Fibroblast of lung (primary cell): ENCODE results near the gene ZFP57. TPM values are rescaled to one million over a fixed set of nuclear protein-coding genes. Genes with fewer than 3 reads are reported as not detected.

Source experiments
- DNase-seq, 2 donors: peaks; one replicate each; pipeline versions ENCODE4 v3.0.0 to v3.0.0-alpha.2; 2010; ENCODE audit warnings: low read depth in 2 of 2
- H2AFZ ChIP-seq: 2 replicates; pipeline ENCODE4 v1.5.1; 2012; ENCODE audit warnings: low read length, control low read depth, inconsistent platforms
- H3K27ac ChIP-seq: 2 replicates; pipeline ENCODE4 v1.5.1; 2011; ENCODE audit warnings: low read length, control low read depth; ENCODE audit not compliant: insufficient read depth
- H3K27me3 ChIP-seq: 2 replicates; pipeline ENCODE4 v1.5.1; 2011; ENCODE audit warnings: mild to moderate bottlenecking, low read length; ENCODE audit not compliant: control insufficient read depth, insufficient read depth
- H3K36me3 ChIP-seq: 2 replicates; pipeline ENCODE4 v1.5.1; 2011; ENCODE audit warnings: low read length; ENCODE audit not compliant: control insufficient read depth, insufficient read depth
- H3K4me1 ChIP-seq: 2 replicates; pipeline ENCODE4 v1.5.1; 2011; ENCODE audit warnings: low read length; ENCODE audit not compliant: control insufficient read depth, insufficient read depth; ENCODE audit errors: extremely low read depth
- H3K4me2 ChIP-seq: 2 replicates; pipeline ENCODE4 v1.5.1; 2011; ENCODE audit warnings: low read length, control low read depth; ENCODE audit not compliant: insufficient read depth; ENCODE audit errors: extremely low read depth
- H3K4me3 ChIP-seq, 4 experiments: fragments of 200-600 bp in 1 of 4; sonication (generic) in 1 of 4; replicated peaks in 1 of 4; 2 replicates each; pipeline ENCODE4 v1.5.1; 2011 to 2016; ENCODE audit warnings: low read length in 4 of 4, low read depth in 3 of 4, mild to moderate bottlenecking in 3 of 4, control low read depth in 2 of 4, inconsistent platforms in 1 of 4, mixed read lengths in 1 of 4; ENCODE audit not compliant: insufficient read depth in 1 of 4; ENCODE audit errors: control extremely low read depth in 1 of 4
- H3K79me2 ChIP-seq: 2 replicates; pipeline ENCODE4 v1.5.1; 2012; ENCODE audit warnings: mild to moderate bottlenecking, low read length, inconsistent platforms; ENCODE audit not compliant: control insufficient read depth, insufficient read depth
- H3K9ac ChIP-seq: 2 replicates; pipeline ENCODE4 v1.5.1; 2011; ENCODE audit warnings: mild to moderate bottlenecking, low read length, control low read depth; ENCODE audit not compliant: insufficient read depth
- H3K9me3 ChIP-seq: 2 replicates; pipeline ENCODE4 v1.5.1; 2012; ENCODE audit warnings: low read depth, low read length; ENCODE audit not compliant: control insufficient read depth, insufficient read depth
- H4K20me1 ChIP-seq: 2 replicates; pipeline ENCODE4 v1.5.1; 2011; ENCODE audit warnings: low read length; ENCODE audit not compliant: control insufficient read depth, insufficient read depth; ENCODE audit errors: extremely low read depth
- EZH2 ChIP-seq: IDR thresholded peaks from 2 replicates; pipeline ENCODE4 v1.5.1; 2012; ENCODE audit warnings: low read length, control low read depth, mild to moderate bottlenecking; ENCODE audit errors: missing control alignments
- polyA plus RNA-seq, 2 donors: library from polyadenylated mRNA; depleted of rRNA in 1 of 2; stranded (reverse) in 1 of 2; unstranded in 1 of 2; fragments of >200 nt; gene quantifications; 2 replicates each; pipeline ENCODE4 v1.2.1, GENCODE V29; 2011 to 2012; ENCODE audit warnings: missing spikeins in 1 of 2
- total RNA-seq: library from RNA; depleted of rRNA; stranded (reverse); fragments of >200 nt; gene quantifications from 2 replicates; pipeline ENCODE4 v1.2.1, GENCODE V29; 2014
- TF ChIP-seq, protein P1 (sequence below), 2 donors: IDR thresholded peaks in 1 of 2; conservative IDR thresholded peaks in 1 of 2; 1 replicate in 1 of 2; 2 replicates in 1 of 2; pipeline ENCODE4 v1.5.1; 2011 to 2012; ENCODE audit warnings: low read length in 2 of 2, control low read depth in 1 of 2, inconsistent platforms in 1 of 2, low read depth in 1 of 2, mild to moderate bottlenecking in 1 of 2

The ZFP57 gene
- total and polyA plus RNA-seq, 2 donors (not counting 1 experiment from before 2014, with no cell fraction given) = not detected

DNA sequence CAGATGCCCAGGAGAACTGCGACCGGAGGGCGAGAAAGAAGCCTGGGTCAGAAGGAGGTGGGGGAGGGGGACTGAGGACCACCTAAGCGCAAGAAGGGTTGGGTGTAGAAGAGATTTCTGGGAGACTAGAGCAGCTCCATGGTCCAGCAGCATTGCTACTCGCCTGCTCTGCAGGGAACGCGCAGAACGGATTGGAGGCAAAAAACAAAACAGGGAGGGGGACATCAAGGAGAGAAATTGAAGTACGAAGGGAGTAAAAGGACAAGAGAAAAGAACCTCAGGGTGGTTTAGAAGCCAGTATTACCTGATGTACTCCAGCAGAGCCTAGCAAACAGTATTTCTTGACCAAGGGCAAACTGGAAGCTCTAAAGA is 47.4 kb downstream of the ZFP57 start:
- TF ChIP-seq, protein P1, sequence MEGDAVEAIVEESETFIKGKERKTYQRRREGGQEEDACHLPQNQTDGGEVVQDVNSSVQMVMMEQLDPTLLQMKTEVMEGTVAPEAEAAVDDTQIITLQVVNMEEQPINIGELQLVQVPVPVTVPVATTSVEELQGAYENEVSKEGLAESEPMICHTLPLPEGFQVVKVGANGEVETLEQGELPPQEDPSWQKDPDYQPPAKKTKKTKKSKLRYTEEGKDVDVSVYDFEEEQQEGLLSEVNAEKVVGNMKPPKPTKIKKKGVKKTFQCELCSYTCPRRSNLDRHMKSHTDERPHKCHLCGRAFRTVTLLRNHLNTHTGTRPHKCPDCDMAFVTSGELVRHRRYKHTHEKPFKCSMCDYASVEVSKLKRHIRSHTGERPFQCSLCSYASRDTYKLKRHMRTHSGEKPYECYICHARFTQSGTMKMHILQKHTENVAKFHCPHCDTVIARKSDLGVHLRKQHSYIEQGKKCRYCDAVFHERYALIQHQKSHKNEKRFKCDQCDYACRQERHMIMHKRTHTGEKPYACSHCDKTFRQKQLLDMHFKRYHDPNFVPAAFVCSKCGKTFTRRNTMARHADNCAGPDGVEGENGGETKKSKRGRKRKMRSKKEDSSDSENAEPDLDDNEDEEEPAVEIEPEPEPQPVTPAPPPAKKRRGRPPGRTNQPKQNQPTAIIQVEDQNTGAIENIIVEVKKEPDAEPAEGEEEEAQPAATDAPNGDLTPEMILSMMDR (conservative IDR thresholded peaks at IDR 0.05 in 1 of 2, IDR thresholded peaks at IDR 0.05 in 1 of 2; ENCODE audit: low read depth in 1 of 2, low read length in 2 of 2) = no peak
- TF ChIP-seq EZH2 = no peak
- Histone ChIP-seq H3K9me3 (no peaks in the 10 kb centered on the region), H3K4me3 (peak overlapping the region; percentile 63 to 72 (median 66)), H3K27me3 (no peaks in the 10 kb centered on the region), H3K4me1 (peaks cover 8% of the 10 kb centered on the region), H3K9ac (no peak overlapping the region), H3K79me2 (no peaks in the 10 kb centered on the region), H3K27ac (no peak overlapping the region), H3K4me2 (peak overlapping the region; percentile 92), H3K36me3 (no peaks in the 10 kb centered on the region), H4K20me1 (no peaks in the 10 kb centered on the region), H2AFZ (peak overlapping the region; percentile 87)
- no peak for DNase-seq

- Histone ChIP-seq H3K9ac (peak within 1 kb of the TSS; percentile 49), H3K4me3 (peak within 1 kb of the TSS; percentile 64 to 72 (median 70)), H3K4me2 (peak within 1 kb of the TSS; percentile 92), H3K4me1 (peaks cover 8% of the 10 kb centered on the region), H4K20me1 (no peaks in the 10 kb centered on the region), H3K27ac (no peak within 1 kb of the TSS), H3K9me3 (no peaks in the 10 kb centered on the region), H3K27me3 (no peaks in the 10 kb centered on the region), H3K79me2 (no peaks in the 10 kb centered on the region), H2AFZ (peak within 1 kb of the TSS; percentile 87), H3K36me3 (no peaks in the 10 kb centered on the region)
- DNase-seq = peak; percentile 85 to 87
- TF ChIP-seq EZH2 = no peak
- TF ChIP-seq, protein P1 (conservative IDR thresholded peaks at IDR 0.05 in 1 of 2, IDR thresholded peaks at IDR 0.05 in 1 of 2; ENCODE audit: low read depth in 1 of 2, low read length in 2 of 2) = no peak
Observed at GRCh38 chr6:29632789-29633533, 48.0 kb downstream of the ZFP57 start, which contains the start of gene GABBR1. Gene GABBR1, minus strand, starts transcription at chr6:29633183. Its CDS starts 798 bp downstream, at chr6:29632385.

DNA sequence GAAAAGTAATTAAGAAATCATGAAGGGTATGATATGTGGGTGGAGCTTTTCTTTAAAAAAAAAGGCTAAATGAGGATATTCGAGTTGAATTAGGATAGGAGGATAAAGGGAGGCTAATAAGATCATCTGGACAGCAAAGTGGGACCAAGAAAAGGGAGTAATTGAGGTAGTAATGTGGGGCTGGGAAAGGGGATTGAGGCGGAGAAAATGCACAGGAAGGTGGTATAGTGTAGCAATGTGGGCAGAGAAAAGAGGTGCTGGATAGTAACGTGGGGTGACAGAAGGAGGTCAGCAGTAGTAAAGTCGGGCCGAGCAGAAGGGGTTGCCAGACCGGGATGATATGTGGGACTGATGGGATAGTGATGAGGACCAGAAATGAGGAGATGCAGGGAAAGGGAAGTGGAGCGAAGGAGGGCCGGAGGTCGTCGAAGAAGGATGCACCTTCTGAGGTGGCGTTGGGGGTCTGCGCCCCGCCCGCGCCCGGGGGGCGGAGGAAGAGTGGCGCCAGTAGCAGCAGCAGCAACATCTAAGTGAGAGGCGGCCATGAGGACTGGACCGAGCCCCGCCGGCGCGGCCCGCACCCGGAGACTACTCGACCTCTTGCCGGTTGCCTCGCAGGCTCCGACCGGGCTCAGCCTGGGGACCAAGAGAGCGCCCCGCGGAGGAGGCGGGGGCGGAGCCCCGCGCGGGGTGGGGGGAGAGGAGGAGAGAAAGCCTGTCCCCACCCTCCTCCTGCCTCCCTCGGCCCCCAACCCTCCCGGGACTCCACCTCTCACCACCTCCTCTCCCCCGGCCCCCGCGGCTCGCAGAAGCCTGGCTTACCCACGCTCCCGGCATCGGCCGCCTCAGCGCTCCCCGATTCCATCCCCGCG is 48.9 kb downstream of the ZFP57 start:
- DNase-seq = peak; percentile 66 to 70
- no peaks in the 10 kb centered on the region for H3K79me2 ChIP-seq
- no peak overlapping the region for H3K27ac ChIP-seq
- peak overlapping the region; percentile 46 for H2AFZ ChIP-seq
- peaks cover 8% of the 10 kb centered on the region for H3K4me1 ChIP-seq
- H4K20me1 ChIP-seq = no peaks in the 10 kb centered on the region
- H3K4me2 ChIP-seq = peak overlapping the region; percentile 89
- H3K4me3 ChIP-seq = peak overlapping the region; percentile 59 to 72 (median 70)
- H3K9ac ChIP-seq = peak overlapping the region; percentile 49
- TF ChIP-seq, protein P1 (conservative IDR thresholded peaks at IDR 0.05 in 1 of 2, IDR thresholded peaks at IDR 0.05 in 1 of 2; ENCODE audit: low read depth in 1 of 2, low read length in 2 of 2) = no peak
- no peak for TF ChIP-seq EZH2
- no peaks in the 10 kb centered on the region for H3K36me3 ChIP-seq
- no peaks in the 10 kb centered on the region for H3K9me3 ChIP-seq
- no peaks in the 10 kb centered on the region for H3K27me3 ChIP-seq
